ENCODE data around the gene RYR3.

DNA sequence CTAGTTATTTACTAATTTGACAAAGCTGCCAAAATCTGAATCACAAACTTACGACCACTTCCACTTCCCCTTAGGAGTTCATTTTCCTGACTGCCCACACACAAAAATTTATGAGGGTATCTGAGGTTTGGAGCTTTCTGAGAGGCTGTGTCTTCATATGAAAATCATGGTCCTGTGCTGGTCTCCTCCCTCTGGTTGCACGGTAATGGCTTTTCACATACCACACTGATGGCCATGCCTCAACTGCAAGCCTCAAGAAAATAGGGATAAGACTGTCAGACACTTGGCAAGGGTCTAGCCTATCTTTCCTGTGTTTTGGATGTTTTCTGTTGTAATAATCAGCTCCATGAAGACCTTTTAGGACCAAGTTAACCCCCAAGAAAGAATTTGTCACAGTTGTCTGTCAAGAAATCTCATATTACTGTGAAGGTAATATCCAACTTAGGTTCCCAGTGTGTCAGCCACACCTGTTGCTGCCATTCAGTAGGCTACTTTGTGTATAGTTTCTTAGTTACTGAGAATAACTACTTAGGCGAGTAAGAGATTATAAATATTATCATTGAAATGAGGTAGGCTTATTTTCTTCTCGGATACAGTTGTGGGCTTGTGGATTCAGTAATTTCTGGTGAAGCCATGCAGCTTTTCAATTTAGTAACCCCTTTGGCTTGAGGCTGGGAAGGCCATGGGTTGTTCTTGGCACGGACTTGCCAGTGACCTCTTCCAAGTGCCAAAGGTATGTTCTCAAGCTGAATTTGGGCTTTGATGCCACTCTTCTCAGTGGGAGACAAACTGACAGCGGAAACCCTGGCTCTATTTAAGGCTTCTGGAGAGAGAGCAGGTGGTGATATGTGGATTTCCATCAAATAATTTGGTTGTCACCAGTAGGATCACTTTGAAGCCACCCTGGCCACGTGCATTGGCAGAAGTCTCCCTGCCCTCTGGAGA lies 101.1 kb downstream of the RYR3 start:
- TF ChIP-seq DPF2 (IDR thresholded peaks at IDR 0.05) (no peak), CTCF (IDR thresholded peaks at IDR 0.05 in 2 of 3, conservative IDR thresholded peaks at IDR 0.05 in 1 of 3; ENCODE audit: control insufficient read depth in 2 of 3, extremely low read depth in 1 of 3, insufficient read depth in 1 of 3, low read depth in 3 of 3, low read length in 3 of 3) (no peak), MAX (IDR thresholded peaks at IDR 0.05; ENCODE audit: low read depth, low read length) (no peak)
